Measurements from ENCODE around the gene POLN. TPM values are rescaled to one million over a fixed set of nuclear protein-coding genes. Genes with fewer than 3 reads are reported as not detected.

Gene POLN
- total RNA-seq, 1 experiment from 2014 or later = 0.85 TPM

- no peak for DNase-seq (ENCODE audit: low read depth, low spot score)
- in situ Hi-C loops (cut with HindIII; ENCODE audit: low pct_unique_long_range_greater_than_20kb, low sequenced_read_pairs) = no loop called here
Measured at GRCh38 chr4:2049811-2050210, 192.1 kb downstream of the POLN start.

- in situ Hi-C loops (cut with HindIII; ENCODE audit: low pct_unique_long_range_greater_than_20kb, low sequenced_read_pairs) = no loop called here
- no peak for DNase-seq (ENCODE audit: low read depth, low spot score)
Measured at GRCh38 chr4:2049381-2049780, 192.5 kb downstream of the POLN start.

GRCh38 chr4:2048831-2049230 is 193.1 kb downstream of the POLN start:
- in situ Hi-C loops (cut with HindIII; ENCODE audit: low pct_unique_long_range_greater_than_20kb, low sequenced_read_pairs) = no loop called here
- DNase-seq (ENCODE audit: low read depth, low spot score) = no peak

DNA sequence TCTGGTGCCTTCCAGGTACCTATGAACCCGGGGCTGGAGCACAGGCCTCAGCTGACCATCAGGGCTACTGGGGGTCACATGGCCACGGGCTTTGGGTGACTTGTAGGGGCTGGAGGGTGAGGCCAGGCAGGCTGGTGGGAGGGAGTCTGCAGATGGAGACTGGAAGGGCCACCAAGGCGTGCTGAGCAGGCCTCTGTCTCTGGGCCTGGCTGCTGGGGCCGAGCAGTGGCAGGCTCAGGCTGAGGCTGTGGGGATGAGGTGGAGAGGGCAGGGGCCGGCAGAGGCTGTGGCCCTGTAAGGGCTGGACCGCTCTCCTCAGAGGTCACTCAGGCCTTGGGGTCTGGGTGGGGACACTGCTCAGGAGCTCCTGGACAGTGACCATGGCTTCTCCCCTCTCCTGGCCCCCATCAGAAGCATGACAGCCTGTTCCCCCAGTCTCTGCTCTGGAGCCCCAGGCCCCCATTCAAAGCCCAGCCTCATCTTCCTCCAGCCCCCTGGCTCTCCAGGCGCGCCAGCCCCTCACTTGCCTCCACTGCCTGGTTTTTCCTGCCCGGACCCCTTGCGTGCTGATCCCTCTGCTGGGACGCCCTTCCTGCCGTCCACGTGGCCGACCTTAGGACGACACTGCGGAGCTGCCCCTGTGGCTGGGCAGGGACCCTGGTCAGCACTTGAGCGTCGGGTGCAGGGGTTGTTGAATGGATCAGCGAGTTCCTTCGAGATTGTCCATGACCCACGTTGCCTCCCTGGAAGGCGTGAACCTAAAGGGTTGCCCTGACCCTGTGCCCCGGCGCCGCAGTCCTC is 193.9 kb downstream of the POLN start:
- no peak for DNase-seq (ENCODE audit: low read depth, low spot score)
- in situ Hi-C loops (cut with HindIII; ENCODE audit: low pct_unique_long_range_greater_than_20kb, low sequenced_read_pairs) = no loop called here

GRCh38 chr4:2047031-2047660 is 194.8 kb downstream of the POLN start:
- no peak for DNase-seq (ENCODE audit: low read depth, low spot score)
- in situ Hi-C loops (cut with HindIII; ENCODE audit: low pct_unique_long_range_greater_than_20kb, low sequenced_read_pairs) = no loop called here

- DNase-seq (ENCODE audit: low read depth, low spot score) = no peak
- in situ Hi-C loops (cut with HindIII; ENCODE audit: low pct_unique_long_range_greater_than_20kb, low sequenced_read_pairs) = no loop called here
Measured at GRCh38 chr4:2046031-2046961, 195.6 kb downstream of the POLN start.

DNA sequence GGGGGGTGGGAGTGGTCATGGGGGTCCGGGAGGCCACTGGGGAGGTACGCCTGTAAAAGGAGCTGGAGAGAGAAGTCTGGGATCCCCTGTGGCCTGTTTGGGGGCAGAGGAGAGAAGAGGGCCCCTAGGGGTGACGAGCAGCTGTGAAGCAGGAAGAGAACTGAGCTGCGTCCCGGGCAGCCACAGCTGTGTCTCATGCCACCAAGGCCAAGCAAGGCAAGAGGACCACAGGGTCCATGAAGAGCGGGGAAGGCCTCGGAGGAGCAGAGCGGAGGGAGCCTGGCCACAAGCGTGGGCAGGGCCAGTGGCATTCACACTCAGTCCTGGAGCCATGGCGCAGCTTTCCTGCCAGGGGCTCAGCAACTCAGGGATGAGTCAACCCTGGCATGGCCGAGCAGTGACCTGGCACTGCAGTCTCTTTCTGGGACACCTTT is 196.4 kb downstream of the POLN start:
- in situ Hi-C loops (cut with HindIII; ENCODE audit: low pct_unique_long_range_greater_than_20kb, low sequenced_read_pairs) = no loop called here
- no peak for DNase-seq (ENCODE audit: low read depth, low spot score)

DNA sequence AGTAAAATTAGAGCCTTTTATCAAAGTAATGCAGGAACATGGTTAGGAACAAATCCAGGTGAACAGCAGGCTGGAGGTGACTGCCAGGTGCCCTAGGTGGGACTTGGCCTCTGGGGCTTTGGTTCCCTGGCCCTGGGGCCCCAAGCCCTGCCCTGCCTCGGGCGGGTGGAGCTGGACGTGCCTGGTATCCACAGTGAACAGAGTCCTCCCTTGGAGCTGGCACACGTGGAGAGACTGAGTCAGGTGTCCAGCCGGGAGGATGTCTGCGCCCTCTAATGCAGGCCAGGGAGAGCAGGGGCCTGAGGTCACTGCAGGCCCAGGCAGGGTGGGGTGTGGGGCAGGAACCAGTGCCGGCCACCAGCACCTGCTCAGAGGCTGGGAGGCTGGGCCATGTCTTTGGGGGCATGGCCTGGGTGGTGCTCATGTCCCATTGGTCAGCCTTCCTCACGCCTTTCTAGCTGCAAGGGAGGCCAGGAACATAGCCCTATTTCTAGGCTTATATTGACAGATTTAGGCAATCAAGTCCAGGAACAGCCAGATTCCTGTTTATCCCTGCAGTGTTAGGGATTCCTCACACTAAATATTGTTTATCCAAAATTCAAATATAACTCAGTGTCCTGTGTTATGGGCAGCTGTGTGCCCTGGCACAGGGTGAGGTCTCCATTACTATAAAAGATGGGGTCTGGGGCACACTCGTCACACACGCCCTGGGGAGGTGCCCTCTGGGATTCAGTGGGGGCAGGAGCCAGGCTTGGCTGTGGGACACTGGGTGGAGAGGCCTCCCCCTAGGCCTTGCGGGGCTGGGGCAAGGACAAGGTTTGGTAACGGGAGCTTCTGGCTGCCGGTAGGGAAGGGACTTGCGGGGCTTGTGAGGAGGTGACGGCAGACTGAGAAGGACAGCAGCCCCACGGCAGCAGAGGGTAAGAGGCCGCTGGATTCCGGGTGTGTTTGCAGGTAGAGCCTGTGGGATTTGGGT is 197.1 kb downstream of the POLN start:
- no peak for DNase-seq (ENCODE audit: low read depth, low spot score)
- in situ Hi-C loops (cut with HindIII; ENCODE audit: low pct_unique_long_range_greater_than_20kb, low sequenced_read_pairs) = no loop called here

- in situ Hi-C loops (cut with HindIII; ENCODE audit: low pct_unique_long_range_greater_than_20kb, low sequenced_read_pairs) = no loop called here
- no peak for DNase-seq (ENCODE audit: low read depth, low spot score)
Measured at GRCh38 chr4:2044119-2044485, 197.8 kb downstream of the POLN start.

DNA sequence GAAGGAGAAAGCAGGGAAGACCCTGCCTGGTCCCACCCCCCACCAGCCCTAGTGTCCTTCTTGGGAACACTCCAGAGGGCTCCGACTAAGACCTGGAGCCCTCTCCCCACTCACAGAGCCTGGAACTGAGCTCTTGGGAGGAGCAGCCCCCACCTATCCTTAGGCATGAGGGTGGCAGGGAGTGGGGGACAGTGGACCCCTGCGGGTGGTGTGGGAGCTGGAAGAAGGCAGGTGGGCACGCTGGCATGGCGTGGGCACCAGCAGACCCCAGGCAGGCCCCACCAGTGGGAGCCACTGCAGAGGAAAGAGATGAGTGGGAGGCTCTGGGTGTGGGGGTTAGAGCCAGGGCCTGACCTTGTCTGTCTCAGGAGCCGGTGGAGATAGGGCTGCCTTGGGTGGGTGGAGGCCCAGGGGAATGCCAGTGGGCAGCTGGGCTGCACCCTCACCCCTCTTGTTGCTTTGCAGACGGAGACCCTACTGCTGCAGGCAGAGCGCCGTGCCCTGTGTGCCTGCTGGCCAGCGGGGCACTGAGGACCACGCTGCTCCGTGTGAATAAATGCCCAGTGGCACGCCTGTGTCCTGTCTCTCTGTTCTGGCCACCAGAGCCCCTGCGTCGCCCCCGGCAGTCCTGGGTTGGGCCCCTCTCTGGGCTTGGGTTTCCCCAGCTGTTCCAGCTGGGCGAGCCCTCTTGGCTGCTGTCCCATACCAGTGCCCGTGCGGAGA is 198.4 kb downstream of the POLN start:
- in situ Hi-C loops (cut with HindIII; ENCODE audit: low pct_unique_long_range_greater_than_20kb, low sequenced_read_pairs) = no loop called here
- no peak for DNase-seq (ENCODE audit: low read depth, low spot score)

- DNase-seq (ENCODE audit: low read depth, low spot score) = no peak
- in situ Hi-C loops (cut with HindIII; ENCODE audit: low pct_unique_long_range_greater_than_20kb, low sequenced_read_pairs) = no loop called here
Measured at GRCh38 chr4:2042947-2043395, 198.9 kb downstream of the POLN start.

DNA sequence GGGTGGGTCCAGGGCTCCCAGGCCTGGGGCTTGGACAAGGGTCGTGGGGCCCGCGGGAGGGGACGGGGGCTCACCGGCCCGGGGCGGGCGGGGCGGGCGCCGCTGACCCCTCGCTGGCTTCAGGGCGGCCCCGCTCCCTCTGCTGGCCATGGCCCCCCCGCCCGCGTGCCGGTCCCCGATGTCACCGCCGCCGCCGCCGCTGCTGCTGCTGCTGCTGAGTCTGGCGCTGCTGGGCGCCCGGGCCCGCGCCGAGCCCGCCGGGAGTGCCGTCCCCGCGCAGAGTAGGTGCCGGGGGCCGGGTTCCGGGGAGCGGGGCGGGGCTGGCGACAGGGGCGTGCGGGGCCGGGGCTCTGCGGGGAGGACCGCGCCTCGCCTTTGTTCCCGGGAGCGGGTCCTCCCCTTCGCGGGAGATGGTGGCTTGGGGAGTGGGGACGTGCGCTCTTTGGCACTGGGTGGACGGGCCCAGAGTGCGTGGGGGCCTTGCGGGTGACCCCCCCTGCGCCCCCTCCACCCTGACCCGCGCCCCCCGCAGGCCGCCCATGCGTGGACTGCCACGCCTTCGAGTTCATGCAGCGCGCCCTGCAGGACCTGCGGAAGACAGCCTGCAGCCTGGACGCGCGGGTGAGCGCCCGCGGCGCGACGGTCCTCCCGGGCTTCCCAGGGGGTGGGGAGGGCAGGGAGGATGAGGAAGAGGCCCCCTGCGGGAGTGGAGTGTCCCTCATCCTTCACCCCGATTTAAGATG is 199.5 kb downstream of the POLN start:
- in situ Hi-C loops (cut with HindIII; ENCODE audit: low pct_unique_long_range_greater_than_20kb, low sequenced_read_pairs) = no loop called here

DNA sequence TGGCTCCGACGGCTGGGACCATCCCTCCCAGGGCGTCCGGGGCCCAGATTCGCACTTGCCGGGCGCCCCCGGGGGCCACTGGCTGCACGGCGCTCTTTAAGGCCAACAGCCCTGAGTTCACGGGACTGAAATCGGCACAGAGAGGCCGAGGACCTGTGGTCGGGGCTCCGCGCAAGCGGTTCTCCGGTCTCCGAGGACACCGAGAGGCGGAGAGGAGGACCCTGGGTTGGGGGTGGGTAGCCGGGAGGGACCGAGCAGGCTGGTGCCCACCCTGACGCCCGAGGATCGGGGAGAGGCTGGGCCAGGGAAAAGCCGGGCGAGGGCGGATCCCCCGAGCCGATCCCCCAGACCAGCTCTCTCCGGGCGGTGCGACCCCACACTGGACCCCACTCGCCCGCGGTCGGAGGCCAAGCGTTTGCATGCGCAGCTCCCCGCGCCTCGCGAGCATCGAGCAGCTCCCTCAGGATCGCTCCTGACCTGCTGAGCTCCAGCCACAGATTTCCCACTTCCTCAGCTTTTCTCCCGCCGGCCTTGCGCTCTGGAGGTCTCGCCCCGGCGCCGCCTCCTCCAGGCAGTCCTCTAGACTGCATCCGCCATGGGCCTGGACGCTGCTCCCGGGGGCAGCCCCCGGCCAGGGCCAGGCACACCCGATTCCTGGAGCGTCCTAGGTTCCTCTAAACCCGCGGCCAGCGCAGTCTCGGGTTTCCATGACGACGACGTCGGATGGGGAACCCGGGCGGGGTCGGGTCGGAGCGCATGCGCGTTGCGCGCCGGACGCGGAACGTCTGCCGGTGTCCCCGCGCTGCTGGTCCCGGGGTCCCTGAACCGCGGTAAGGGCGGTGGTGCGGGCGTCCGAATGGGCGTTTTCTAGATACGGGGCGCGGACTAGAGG is 200.4 kb downstream of the POLN start:
- in situ Hi-C loops (cut with HindIII; ENCODE audit: low pct_unique_long_range_greater_than_20kb, low sequenced_read_pairs) = no loop called here
- peak; percentile 85 for DNase-seq (ENCODE audit: low read depth, low spot score)

More for the DNA sequence above, 199.5 kb downstream of the POLN start:
- no peak for DNase-seq (ENCODE audit: low read depth, low spot score)

GRCh38 chr4:2040391-2041238 is 201.3 kb downstream of the POLN start:
- in situ Hi-C loops (cut with HindIII; ENCODE audit: low pct_unique_long_range_greater_than_20kb, low sequenced_read_pairs) = no loop called here
- no peak for DNase-seq (ENCODE audit: low read depth, low spot score)
